LNCaP clone FGC (cell line): ENCODE results near the gene GFOD1.

Experiments used
- DNase-seq: peaks from one replicate; pipeline ENCODE4 v3.0.0-alpha.2; 2011; ENCODE audit warnings: low read depth
- H3K4me3 ChIP-seq: 2 replicates; pipeline ENCODE4 v1.5.1; 2011; ENCODE audit warnings: mild to moderate bottlenecking, low read depth, low read length, control low read depth
- TF ChIP-seq, protein P1 (sequence below): IDR thresholded peaks from 2 replicates; pipeline ENCODE4 v1.5.1; 2012; ENCODE audit warnings: mild to moderate bottlenecking; ENCODE audit not compliant: control insufficient read depth, insufficient read depth; ENCODE audit errors: extremely low read depth

The GFOD1 gene

DNA sequence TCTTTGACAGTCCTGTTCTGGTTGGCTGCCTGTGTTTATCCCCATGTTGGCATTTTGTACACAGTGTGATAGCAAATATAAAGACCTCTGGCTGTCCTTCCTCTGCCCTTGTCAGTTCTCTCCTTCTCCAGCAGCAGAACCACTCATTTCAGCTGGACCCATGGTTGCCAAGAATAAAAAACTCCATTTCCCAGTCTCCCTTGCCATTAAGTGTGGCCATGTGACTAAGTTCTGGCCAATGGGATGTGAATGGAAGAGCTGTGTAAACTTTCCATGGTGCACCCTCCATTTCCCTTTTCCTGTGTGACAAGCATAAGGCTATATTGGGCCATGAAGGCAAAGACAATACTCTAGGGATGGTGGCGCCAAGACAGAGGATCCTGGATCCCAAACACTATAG lies 80.6 kb downstream of the GFOD1 start:
- DNase-seq, result no peak
- TF ChIP-seq, protein P1, sequence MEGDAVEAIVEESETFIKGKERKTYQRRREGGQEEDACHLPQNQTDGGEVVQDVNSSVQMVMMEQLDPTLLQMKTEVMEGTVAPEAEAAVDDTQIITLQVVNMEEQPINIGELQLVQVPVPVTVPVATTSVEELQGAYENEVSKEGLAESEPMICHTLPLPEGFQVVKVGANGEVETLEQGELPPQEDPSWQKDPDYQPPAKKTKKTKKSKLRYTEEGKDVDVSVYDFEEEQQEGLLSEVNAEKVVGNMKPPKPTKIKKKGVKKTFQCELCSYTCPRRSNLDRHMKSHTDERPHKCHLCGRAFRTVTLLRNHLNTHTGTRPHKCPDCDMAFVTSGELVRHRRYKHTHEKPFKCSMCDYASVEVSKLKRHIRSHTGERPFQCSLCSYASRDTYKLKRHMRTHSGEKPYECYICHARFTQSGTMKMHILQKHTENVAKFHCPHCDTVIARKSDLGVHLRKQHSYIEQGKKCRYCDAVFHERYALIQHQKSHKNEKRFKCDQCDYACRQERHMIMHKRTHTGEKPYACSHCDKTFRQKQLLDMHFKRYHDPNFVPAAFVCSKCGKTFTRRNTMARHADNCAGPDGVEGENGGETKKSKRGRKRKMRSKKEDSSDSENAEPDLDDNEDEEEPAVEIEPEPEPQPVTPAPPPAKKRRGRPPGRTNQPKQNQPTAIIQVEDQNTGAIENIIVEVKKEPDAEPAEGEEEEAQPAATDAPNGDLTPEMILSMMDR, result no peak

DNA sequence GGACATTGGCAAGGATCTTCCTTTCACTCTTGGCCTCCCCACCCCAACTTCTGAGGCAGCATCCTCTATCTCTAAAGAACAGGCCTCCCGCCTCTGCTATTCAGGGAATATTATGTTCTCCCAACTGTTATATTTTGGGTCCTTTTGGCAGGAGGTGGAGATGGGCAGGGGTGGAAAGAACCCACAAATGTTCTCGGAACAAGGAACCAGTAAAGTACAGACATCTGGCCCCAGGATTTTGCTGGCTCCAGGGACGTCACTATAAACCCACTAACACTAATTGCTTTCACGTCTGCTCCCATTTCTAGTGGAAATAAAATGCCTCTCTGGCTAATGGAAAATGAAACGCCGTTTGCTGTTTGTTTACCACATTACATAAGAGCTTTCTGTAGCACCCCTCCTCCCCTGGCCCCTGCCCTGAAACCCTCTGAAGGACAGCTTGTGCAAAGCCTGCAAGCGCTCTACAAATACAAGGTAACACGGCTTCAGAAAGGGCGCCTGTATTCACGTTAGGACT lies 81.4 kb downstream of the GFOD1 start:
- TF ChIP-seq, protein P1, result no peak
- H3K4me3 ChIP-seq, result no peak overlapping the region
- DNase-seq, result no peak

More for the DNA sequence above, 80.6 kb downstream of the GFOD1 start:
- no peak overlapping the region for H3K4me3 ChIP-seq

DNA sequence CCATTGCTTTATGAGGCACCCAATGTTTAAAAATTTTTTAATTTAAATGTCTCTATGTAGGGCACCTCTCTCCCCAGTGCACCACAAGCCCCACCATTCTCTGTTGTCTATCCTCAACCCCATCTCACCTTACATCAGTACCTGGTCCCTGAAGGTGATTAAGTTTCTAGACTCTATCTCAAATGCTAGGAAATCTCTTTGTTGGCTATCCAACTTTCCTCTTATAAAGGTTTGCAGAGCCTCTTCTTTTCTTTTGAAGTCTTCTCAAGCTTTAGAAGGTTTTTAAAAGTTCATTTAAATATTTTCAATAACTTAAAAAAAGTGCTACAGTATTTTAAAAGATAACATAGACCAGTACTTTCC lies 82.5 kb downstream of the GFOD1 start:
- TF ChIP-seq, protein P1, result no peak
- no peak overlapping the region for H3K4me3 ChIP-seq
- no peak for DNase-seq

DNA sequence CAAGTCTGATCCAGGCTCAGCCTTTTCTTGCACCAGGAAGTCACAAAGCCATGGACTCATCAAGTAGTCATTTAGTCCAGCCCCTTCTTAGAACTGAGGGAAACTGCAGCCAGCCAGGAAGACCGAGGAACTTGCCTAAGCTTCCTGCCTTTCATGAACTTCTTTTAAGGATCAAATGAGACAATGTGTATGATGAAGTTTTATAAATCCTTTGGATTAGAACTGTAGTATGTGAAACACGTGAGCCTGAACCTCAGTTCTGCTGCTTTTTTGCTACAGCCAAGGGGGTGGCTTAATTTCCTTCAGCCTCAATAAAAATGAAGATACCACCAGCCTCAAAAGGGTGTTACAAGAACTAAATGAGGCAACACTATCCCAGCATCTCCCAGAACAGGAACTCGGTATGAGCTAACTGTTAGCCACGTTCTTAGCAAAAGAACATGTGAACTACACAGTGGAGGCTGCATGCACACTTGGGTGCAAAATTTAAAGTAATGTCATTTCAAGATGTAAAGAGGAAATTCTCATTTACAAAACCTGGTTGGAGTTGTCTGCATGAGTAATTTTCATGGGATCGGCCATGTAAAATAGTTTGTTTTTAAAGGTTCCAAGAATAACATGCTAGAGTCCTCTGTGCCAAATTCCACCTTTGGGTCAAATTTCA lies 83.0 kb downstream of the GFOD1 start:
- TF ChIP-seq, protein P1, result no peak
- H3K4me3 ChIP-seq, result no peak overlapping the region
- DNase-seq, result no peak

DNA sequence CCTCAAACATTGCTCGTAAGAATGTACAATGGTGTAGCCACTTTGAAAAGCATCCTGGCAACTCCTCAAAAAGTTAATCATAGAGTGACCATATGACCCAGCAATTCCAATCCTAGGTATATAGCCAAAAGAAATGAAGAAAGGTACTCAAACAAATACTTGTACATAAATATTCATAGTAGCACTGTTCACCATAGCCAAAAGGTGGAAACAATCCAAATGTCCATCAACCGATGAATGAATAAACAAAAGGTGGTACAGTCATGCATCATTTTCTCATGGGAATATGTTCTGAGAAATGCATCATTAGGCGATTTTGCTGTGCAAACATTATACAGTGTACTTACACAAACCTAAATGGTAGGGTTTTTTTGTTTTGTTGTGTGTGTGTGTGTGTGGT lies 84.7 kb downstream of the GFOD1 start:
- no peak for DNase-seq
- no peak overlapping the region for H3K4me3 ChIP-seq
- TF ChIP-seq, protein P1, result no peak

DNA sequence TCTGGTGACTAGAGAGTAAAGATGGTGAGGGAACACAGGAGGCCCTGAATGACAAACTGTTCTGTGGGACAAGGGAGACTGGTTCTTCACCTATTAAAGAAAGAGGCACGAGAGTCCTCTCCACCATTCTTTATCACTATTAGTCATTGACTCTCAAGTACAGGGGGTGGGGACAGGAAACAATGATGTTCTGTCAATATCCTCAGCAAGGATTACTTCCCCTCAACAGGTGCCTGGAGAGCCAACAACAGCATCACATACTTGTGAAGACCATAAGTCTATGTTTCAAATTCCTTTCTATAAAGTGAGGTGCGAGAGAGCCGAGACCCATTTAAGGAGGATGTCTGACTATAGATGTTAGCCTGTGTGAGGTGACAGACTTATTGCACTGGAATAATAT lies 86.6 kb downstream of the GFOD1 start:
- TF ChIP-seq, protein P1, result no peak
- H3K4me3 ChIP-seq, result no peak overlapping the region
- no peak for DNase-seq
